Hepatocyte (in vitro differentiated cells): ENCODE data around the gene ROR2.

ENCODE experiments used
- CTCF ChIP-seq: fragments of 200-600 bp; sonication (generic); IDR thresholded peaks from 2 replicates; pipeline ENCODE4 v1.5.1; 2016; ENCODE audit warnings: antibody characterized with exemption, mild to moderate bottlenecking; ENCODE audit not compliant: poor library complexity
- EZH2 ChIP-seq: fragments of 200-600 bp; sonication (generic); IDR thresholded peaks from 2 replicates; pipeline ENCODE4 v1.6.1; 2016; ENCODE audit warnings: antibody characterized with exemption, mild to moderate bottlenecking, borderline replicate concordance

- TF ChIP-seq EZH2 (no peak), CTCF (no peak)
Measured at GRCh38 chr9:91927922-91928510, 22.0 kb downstream of the ROR2 start.
